AG09319 (cell line): ENCODE measurements around the gene APOBEC3A.

ENCODE experiments used
- DNase-seq: peaks from one replicate; pipeline ENCODE4 v3.0.0-alpha.2; 2010; ENCODE audit warnings: low read depth; ENCODE audit errors: extremely low read depth
- CTCF ChIP-seq: IDR thresholded peaks from 2 replicates; pipeline ENCODE4 v1.5.1; 2011; ENCODE audit warnings: low read depth, mild to moderate bottlenecking, inconsistent platforms, low read length, moderate library complexity

APOBEC3A gene

DNA sequence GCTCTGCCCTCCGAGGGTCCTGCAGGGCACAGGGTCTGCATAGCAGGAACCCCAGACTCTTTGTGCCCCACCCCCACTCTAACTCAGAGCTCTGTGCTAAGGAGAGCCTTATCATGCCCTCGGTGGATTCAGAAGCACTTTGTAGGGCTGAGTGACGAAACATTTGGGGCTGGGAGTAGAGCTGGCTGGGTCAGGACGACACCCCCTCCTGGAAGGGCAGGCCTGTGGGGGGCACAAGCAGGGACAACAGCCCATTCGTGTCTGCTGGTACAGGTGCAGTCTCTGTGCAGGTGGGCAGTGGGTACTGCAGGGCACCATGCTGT lies 8.9 kb downstream of the APOBEC3A start:
- no peak for DNase-seq
- no peak for TF ChIP-seq CTCF

GRCh38 chr22:38966942-38967341 lies 9.5 kb downstream of the APOBEC3A start:
- TF ChIP-seq CTCF: no peak
- no peak for DNase-seq

GRCh38 chr22:38967451-38968450 lies 10.3 kb downstream of the APOBEC3A start:
- TF ChIP-seq CTCF: no peak
- no peak for DNase-seq

DNA sequence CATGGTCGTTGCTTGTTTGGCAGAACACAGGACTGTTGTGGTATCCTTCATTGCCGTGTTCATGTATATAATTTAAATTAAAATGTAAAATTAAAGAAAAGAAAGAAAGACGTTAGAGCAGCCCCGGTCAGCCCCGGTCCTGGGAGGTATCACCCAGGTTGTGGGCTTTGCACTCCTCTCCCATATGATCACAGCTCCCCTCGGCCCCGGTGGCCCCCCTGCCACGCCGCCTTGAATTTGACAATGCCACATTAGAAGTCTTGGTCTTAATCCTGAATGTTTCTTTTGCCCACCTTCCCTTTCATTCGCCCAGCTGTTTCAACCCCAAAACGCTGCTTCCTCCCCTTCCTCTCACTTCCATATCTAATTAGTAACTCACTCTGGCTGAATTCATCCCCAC lies 11.4 kb downstream of the APOBEC3A start:
- DNase-seq: no peak
- no peak for TF ChIP-seq CTCF

DNA sequence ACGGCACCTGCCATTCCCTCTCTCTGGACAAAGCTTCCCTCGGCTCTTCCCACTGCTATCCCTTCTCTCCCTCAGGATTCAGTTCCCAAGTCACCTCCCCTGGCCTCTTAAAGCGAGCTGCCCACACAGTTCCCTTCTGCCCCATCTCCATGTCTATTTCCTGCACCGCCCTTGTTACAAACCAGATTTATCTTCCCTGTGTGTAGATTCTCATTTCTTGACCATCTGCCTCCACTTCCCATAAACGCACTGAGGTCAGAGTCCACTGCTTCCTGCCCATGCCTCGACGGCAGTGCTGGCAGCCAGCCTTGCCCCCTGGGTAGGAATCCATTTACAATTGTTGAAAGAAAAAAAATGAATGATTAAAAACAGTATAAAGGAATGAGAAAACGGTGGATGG lies 13.1 kb downstream of the APOBEC3A start:
- no peak for DNase-seq
- TF ChIP-seq CTCF: no peak

GRCh38 chr22:38971202-38971601 lies 13.8 kb downstream of the APOBEC3A start:
- DNase-seq: no peak
- no peak for TF ChIP-seq CTCF

DNA sequence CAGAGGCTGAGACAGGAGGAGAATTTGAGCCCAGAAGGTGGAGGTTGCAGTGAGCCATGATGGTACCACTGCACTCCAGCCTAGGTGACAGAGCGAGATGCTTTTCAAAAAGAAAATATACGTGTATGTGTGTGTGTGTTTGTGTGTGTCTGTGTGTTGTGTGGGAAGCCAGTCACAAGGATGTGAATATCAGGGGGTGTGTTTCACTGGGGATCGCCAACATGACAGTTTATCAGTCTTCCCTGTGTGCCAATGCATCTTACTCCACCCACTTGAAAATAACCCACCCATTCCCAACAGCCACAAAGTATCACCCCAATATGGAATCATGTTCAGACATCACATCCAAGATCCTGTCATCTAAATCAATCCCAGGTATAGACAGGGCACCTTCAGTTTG lies 14.4 kb downstream of the APOBEC3A start:
- TF ChIP-seq CTCF: no peak
- no peak for DNase-seq
